ENCODE data around the gene MTM1. TPM values are rescaled to one million over a fixed set of nuclear protein-coding genes. Genes with fewer than 3 reads are reported as not detected.

The MTM1 gene
- total RNA-seq, 1 donor: 9.8 TPM

GRCh38 chrX:150610043-150610442, 41.6 kb downstream of the MTM1 start:
- no peak for DNase-seq (ENCODE audit: insufficient read length, low spot score, missing footprints)
- H3K27me3 ChIP-seq (ENCODE audit: insufficient read depth, low read length): no peaks in the 10 kb centered on the region
- H2AFZ ChIP-seq (ENCODE audit: low read length): no peak overlapping the region
- no peaks in the 10 kb centered on the region for H4K20me1 ChIP-seq (ENCODE audit: insufficient read depth, low read length)
- H3K9me3 ChIP-seq (ENCODE audit: low read depth, low read length): no peaks in the 10 kb centered on the region
- H3K79me2 ChIP-seq (ENCODE audit: insufficient read depth, low read length): no peaks in the 10 kb centered on the region
- H3K36me3 ChIP-seq (ENCODE audit: insufficient read depth, low read length): no peaks in the 10 kb centered on the region
- H3K27ac ChIP-seq (ENCODE audit: low read depth, low read length): no peak overlapping the region
- no peaks in the 10 kb centered on the region for H3K4me1 ChIP-seq (ENCODE audit: insufficient read depth, low read length)
- TF ChIP-seq CTCF (IDR thresholded peaks at IDR 0.05; ENCODE audit: extremely low read depth, low read depth, low read length): no peak
- H3K4me2 ChIP-seq (ENCODE audit: insufficient read depth, low read length): no peak overlapping the region
- no peak overlapping the region for H3K4me3 ChIP-seq (ENCODE audit: insufficient read depth, low read length)

- Histone ChIP-seq H3K36me3 (ENCODE audit: insufficient read depth, low read length) (no peaks in the 10 kb centered on the region), H3K9me3 (ENCODE audit: low read depth, low read length) (no peaks in the 10 kb centered on the region), H2AFZ (ENCODE audit: low read length) (no peak overlapping the region), H3K4me2 (ENCODE audit: insufficient read depth, low read length) (no peak overlapping the region), H4K20me1 (ENCODE audit: insufficient read depth, low read length) (no peaks in the 10 kb centered on the region), H3K27me3 (ENCODE audit: insufficient read depth, low read length) (no peaks in the 10 kb centered on the region), H3K27ac (ENCODE audit: low read depth, low read length) (no peak overlapping the region), H3K79me2 (ENCODE audit: insufficient read depth, low read length) (no peaks in the 10 kb centered on the region), H3K4me3 (ENCODE audit: insufficient read depth, low read length) (no peak overlapping the region), H3K4me1 (ENCODE audit: insufficient read depth, low read length) (no peaks in the 10 kb centered on the region)
- no peak for DNase-seq (ENCODE audit: insufficient read length, low spot score, missing footprints)
- no peak for TF ChIP-seq CTCF (IDR thresholded peaks at IDR 0.05; ENCODE audit: extremely low read depth, low read depth, low read length)
Observed at GRCh38 chrX:150610446-150610845, 42.0 kb downstream of the MTM1 start.

- Histone ChIP-seq H2AFZ (ENCODE audit: low read length) (no peak overlapping the region), H3K36me3 (ENCODE audit: insufficient read depth, low read length) (no peaks in the 10 kb centered on the region), H3K4me3 (ENCODE audit: insufficient read depth, low read length) (no peak overlapping the region), H4K20me1 (ENCODE audit: insufficient read depth, low read length) (no peaks in the 10 kb centered on the region), H3K27ac (ENCODE audit: low read depth, low read length) (no peak overlapping the region), H3K9me3 (ENCODE audit: low read depth, low read length) (no peaks in the 10 kb centered on the region), H3K4me2 (ENCODE audit: insufficient read depth, low read length) (no peak overlapping the region), H3K79me2 (ENCODE audit: insufficient read depth, low read length) (no peaks in the 10 kb centered on the region), H3K27me3 (ENCODE audit: insufficient read depth, low read length) (no peaks in the 10 kb centered on the region), H3K4me1 (ENCODE audit: insufficient read depth, low read length) (no peaks in the 10 kb centered on the region)
- no peak for DNase-seq (ENCODE audit: insufficient read length, low spot score, missing footprints)
- TF ChIP-seq CTCF (IDR thresholded peaks at IDR 0.05; ENCODE audit: extremely low read depth, low read depth, low read length): no peak
Observed at GRCh38 chrX:150615356-150615755, 46.9 kb downstream of the MTM1 start.

GRCh38 chrX:150616179-150616862, 47.9 kb downstream of the MTM1 start:
- Histone ChIP-seq H3K27me3 (ENCODE audit: insufficient read depth, low read length) (no peaks in the 10 kb centered on the region), H3K9me3 (ENCODE audit: low read depth, low read length) (no peaks in the 10 kb centered on the region), H3K4me2 (ENCODE audit: insufficient read depth, low read length) (no peak overlapping the region), H3K4me1 (ENCODE audit: insufficient read depth, low read length) (no peaks in the 10 kb centered on the region), H3K27ac (ENCODE audit: low read depth, low read length) (no peak overlapping the region), H4K20me1 (ENCODE audit: insufficient read depth, low read length) (no peaks in the 10 kb centered on the region), H2AFZ (ENCODE audit: low read length) (no peak overlapping the region), H3K4me3 (ENCODE audit: insufficient read depth, low read length) (no peak overlapping the region), H3K36me3 (ENCODE audit: insufficient read depth, low read length) (no peaks in the 10 kb centered on the region), H3K79me2 (ENCODE audit: insufficient read depth, low read length) (no peaks in the 10 kb centered on the region)
- no peak for TF ChIP-seq CTCF (IDR thresholded peaks at IDR 0.05; ENCODE audit: extremely low read depth, low read depth, low read length)
- no peak for DNase-seq (ENCODE audit: insufficient read length, low spot score, missing footprints)
